DND-41 (cell line): ENCODE measurements around the gene SRP68.

Experiments used
- ATAC-seq: fragments of 200-7000 bp; cut with Tn5 transposase; 3 replicates; pipeline ENCODE4 v1.9.1; 2021; ENCODE audit warnings: low read depth; ENCODE audit not compliant: insufficient read depth
- DNase-seq: peaks from one replicate; pipeline ENCODE4 v3.0.0-alpha.2; 2020
- H2AFZ ChIP-seq: 2 replicates; pipeline ENCODE4 v1.6.0; 2012; ENCODE audit warnings: low read depth, low read length
- H3K27ac ChIP-seq: 2 replicates; pipeline ENCODE4 v1.5.1; 2012; ENCODE audit warnings: low read length, inconsistent platforms
- H3K27me3 ChIP-seq: fragments of 200-600 bp; sonication (generic); 2 replicates; pipeline ENCODE4 v1.6.0; 2012; ENCODE audit warnings: low read length, mild to moderate bottlenecking, inconsistent platforms; ENCODE audit not compliant: insufficient read depth, poor library complexity
- H3K36me3 ChIP-seq: 2 replicates; pipeline ENCODE4 v1.5.1; 2012; ENCODE audit warnings: low read length, inconsistent platforms; ENCODE audit not compliant: insufficient read depth
- H3K4me1 ChIP-seq: 2 replicates; pipeline ENCODE4 v1.5.1; 2012; ENCODE audit warnings: mild to moderate bottlenecking, low read length; ENCODE audit not compliant: insufficient read depth
- H3K4me2 ChIP-seq: 2 replicates; pipeline ENCODE4 v1.6.0; 2012; ENCODE audit warnings: mild to moderate bottlenecking, moderate library complexity, low read length, inconsistent platforms; ENCODE audit not compliant: insufficient read depth
- H3K4me3 ChIP-seq, 2 experiments: fragments of 200-600 bp in 1 of 2; shearing (Covaris generic) in 1 of 2; 2 replicates each; pipeline ENCODE4 v1.5.1; 2012 to 2016; ENCODE audit warnings: inconsistent platforms in 2 of 2, low read length in 2 of 2, mild to moderate bottlenecking in 2 of 2, low read depth in 1 of 2, moderate library complexity in 1 of 2
- H3K79me2 ChIP-seq: 2 replicates; pipeline ENCODE4 v1.6.0; 2012; ENCODE audit warnings: low read length, inconsistent platforms; ENCODE audit not compliant: insufficient read depth
- H3K9ac ChIP-seq: 2 replicates; pipeline ENCODE4 v1.6.0; 2012; ENCODE audit warnings: low read depth, mild to moderate bottlenecking, inconsistent platforms, low read length, moderate library complexity
- H3K9me3 ChIP-seq: 2 replicates; pipeline ENCODE4 v1.5.1; 2012; ENCODE audit warnings: low read length, moderate library complexity, mild to moderate bottlenecking, inconsistent platforms; ENCODE audit not compliant: insufficient read depth, severe bottlenecking
- H4K20me1 ChIP-seq: 2 replicates; pipeline ENCODE4 v1.6.0; 2012; ENCODE audit warnings: low read length; ENCODE audit not compliant: insufficient read depth
- CTCF ChIP-seq: IDR thresholded peaks from 2 replicates; pipeline ENCODE4 v1.5.1; 2012; ENCODE audit warnings: borderline replicate concordance, low read length, moderate library complexity, mild to moderate bottlenecking; ENCODE audit not compliant: poor library complexity, severe bottlenecking; ENCODE audit errors: extremely low read depth
- EZH2 ChIP-seq: IDR thresholded peaks from 3 replicates; pipeline ENCODE4 v1.6.1; 2012; ENCODE audit warnings: borderline replicate concordance, low read depth, mild to moderate bottlenecking, moderate library complexity, low read length, inconsistent platforms; ENCODE audit not compliant: severe bottlenecking

SRP68 gene

DNA sequence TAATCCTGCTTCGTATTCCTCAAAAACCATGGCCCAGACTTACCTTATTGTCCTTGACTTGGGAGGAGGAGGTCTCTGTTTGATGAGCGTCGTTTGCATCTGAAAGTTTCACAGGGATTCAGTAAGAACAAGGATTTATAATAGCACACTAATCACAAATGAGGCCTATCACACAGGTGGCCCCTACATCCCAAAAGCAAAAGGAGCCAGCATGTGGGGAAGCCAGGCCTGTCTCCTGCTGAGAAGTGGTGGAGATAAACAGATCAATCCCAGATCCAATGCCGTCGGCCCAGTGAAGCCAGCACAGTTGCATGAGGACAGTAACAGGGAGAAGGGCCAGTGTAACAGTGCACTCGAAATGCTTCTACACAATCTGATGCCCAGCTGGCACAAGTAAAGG lies 31.9 kb downstream of the SRP68 start:
- H3K36me3 ChIP-seq = peaks cover 73% of the 10 kb centered on the region

DNA sequence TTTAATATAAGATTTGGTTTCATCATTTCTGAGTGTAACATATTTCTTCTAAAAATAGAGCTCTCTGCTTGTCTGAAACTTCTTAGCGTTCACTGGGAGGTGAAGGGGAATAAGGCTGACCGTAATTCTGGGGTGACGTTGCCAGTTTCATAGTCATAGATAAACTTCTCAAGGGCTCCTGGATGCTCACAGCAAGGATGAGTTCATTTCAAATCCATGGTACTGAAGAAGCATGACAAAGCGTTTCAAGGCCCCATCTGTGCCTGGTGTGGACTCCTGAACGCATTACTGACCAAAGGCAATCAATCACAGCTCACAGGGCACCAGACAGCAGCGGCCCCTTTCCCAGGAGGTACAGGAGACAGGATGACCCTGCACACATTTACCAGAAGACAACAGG lies 33.2 kb downstream of the SRP68 start:
- H3K4me1 ChIP-seq = peaks cover 4% of the 10 kb centered on the region; the same call in 1 of the 2 replicates
- H3K36me3 ChIP-seq = peaks cover 60% of the 10 kb centered on the region
- no peak overlapping the region for H3K27ac ChIP-seq
- no peak overlapping the region for H3K4me2 ChIP-seq
- H3K4me3 ChIP-seq = no peak overlapping the region
- no peak for ATAC-seq
- no peak for DNase-seq
- H3K9ac ChIP-seq = no peak overlapping the region
- H3K9me3 ChIP-seq = no peaks in the 10 kb centered on the region
- no peaks in the 10 kb centered on the region for H4K20me1 ChIP-seq
- H2AFZ ChIP-seq = no peak overlapping the region
- H3K27me3 ChIP-seq = no peaks in the 10 kb centered on the region
- TF ChIP-seq EZH2 = no peak
- H3K79me2 ChIP-seq = no peaks in the 10 kb centered on the region

More for the DNA sequence above, 31.9 kb downstream of the SRP68 start:
- ATAC-seq (no peak), DNase-seq (no peak)
- no peak overlapping the region for H2AFZ ChIP-seq
- no peaks in the 10 kb centered on the region for H3K79me2 ChIP-seq
- H3K9ac ChIP-seq = no peak overlapping the region
- TF ChIP-seq CTCF (no peak), EZH2 (no peak)
- peaks cover 4% of the 10 kb centered on the region; the same call in 1 of the 2 replicates for H3K4me1 ChIP-seq
- no peak overlapping the region for H3K27ac ChIP-seq
- H3K9me3 ChIP-seq = no peaks in the 10 kb centered on the region
- H3K27me3 ChIP-seq = no peaks in the 10 kb centered on the region
- H4K20me1 ChIP-seq = no peaks in the 10 kb centered on the region
- H3K4me2 ChIP-seq = no peak overlapping the region
- H3K4me3 ChIP-seq = no peak overlapping the region

DNA sequence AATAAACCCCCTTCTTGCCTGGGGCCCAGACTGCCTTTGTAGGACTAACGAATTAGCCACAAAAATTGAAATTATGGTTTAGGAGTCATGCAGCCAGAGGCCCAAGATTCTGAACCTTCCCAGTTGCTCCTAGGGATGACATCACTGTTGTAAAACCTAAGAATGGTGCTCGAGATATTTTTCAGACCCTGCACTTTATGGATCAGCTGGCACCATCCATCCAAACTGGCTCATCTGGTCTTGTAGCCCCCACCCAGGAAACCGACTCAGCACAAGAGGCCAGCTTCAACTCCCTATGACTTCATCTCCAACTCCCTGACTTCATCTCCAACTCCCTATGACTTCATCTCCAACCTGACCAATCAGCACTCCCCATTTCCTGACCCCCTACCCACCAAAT lies 34.3 kb downstream of the SRP68 start:
- ATAC-seq = no peak
- peaks cover 49% of the 10 kb centered on the region for H3K36me3 ChIP-seq
- H3K4me3 ChIP-seq = no peak overlapping the region

More for the DNA sequence above, 34.3 kb downstream of the SRP68 start:
- Histone ChIP-seq H2AFZ (no peak overlapping the region), H3K27ac (no peak overlapping the region), H3K4me2 (no peak overlapping the region), H3K79me2 (no peaks in the 10 kb centered on the region), H3K9me3 (no peaks in the 10 kb centered on the region), H3K9ac (no peak overlapping the region), H3K27me3 (no peaks in the 10 kb centered on the region), H3K4me1 (peaks cover 4% of the 10 kb centered on the region; the same call in 1 of the 2 replicates), H4K20me1 (no peaks in the 10 kb centered on the region)
- DNase-seq = no peak
- TF ChIP-seq EZH2 = no peak
- no peak for TF ChIP-seq CTCF
